HG03045 (cell line): ENCODE measurements around the gene SBF1.

Experiments
- ATAC-seq: cut with Tn5 transposase; IDR thresholded peaks from one replicate; pipeline ENCODE4 v1.9.1; 2021; ENCODE audit warnings: mild to moderate bottlenecking, moderate library complexity; ENCODE audit not compliant: unreplicated experiment

Gene SBF1

GRCh38 chr22:50447576-50448551, 27.0 kb downstream of the SBF1 start:
- ATAC-seq = no peak

DNA sequence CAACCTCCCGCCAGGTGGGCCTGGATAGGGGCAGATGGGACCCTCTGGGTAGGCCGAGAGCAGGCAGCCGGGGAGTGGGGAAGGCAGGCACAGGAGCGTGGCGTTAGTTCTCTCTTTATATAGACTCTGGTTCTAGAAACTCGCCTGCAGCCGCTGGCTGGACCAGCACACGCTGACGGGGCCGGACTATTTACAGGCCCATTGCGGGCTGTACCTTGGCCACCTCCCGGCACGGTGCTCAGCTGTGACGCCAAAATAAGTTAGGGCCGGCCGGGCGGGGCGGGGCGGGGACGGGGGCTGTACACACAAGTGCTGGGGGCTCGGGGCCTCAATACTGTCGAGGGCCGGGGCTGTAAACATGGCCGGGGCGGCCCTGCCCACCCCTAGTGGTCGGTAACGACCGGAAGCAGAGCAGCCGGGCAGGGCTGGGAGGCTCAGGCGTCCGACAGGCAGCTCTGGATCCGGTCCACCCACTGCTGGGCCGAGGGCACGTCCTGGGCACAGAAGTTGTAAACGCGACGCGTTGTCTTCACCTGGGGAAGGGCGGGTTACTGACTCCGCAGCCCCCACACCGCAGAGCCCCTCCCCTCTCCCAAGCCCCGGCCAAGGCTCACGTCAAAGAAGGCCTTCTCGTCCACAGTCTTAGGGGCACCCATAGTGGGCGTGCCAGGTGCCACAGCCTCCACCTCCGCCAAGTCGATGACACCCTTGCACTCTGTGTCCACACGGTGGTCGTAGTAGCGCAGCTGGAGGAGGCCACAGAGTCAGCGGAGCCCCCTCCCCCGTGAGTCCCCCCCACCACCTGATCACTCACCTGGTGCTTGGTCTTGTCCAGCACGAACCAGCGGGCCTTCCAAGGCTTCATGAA, 27.9 kb downstream of the SBF1 start:
- no peak for ATAC-seq

DNA sequence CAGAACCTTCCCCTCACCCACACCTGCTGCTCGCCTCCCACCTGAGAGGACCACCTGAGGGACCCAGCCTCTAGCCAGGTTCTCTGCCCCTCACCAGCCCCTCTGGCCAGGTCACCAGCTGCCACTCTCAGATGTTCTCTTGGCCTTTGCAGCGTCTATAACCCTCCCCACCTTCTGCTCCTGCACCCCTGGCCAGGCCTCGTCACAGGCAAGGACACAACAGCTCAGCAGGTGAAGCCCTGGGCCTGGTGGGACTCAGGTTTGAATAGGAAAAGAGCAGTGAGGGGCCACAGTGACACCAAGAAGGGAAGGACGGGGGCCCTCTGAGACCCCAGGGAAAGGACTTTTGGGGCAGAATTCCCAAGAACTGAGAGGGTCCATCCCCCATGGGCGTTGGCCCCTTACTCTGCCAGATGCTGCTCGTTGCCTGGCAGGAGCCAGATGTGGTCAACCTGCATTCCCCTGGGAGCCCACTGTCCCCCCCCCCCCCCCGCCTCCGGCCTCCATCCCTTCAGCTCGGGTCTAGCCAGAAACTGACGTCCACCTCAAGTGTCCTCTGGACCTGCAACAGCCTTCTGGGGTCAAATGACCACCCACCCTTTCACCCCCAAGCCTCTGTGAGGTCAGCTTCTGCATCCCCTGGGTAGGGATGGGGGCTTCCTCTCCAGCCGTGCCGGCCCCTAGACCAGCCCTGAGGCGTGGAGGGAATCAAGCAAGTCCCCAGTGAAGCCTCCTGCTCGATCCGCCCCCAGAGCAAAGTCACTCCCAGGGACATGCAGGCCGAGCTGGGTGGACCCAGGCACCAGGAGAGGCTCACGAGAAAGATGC, 28.7 kb downstream of the SBF1 start:
- ATAC-seq = no peak

DNA sequence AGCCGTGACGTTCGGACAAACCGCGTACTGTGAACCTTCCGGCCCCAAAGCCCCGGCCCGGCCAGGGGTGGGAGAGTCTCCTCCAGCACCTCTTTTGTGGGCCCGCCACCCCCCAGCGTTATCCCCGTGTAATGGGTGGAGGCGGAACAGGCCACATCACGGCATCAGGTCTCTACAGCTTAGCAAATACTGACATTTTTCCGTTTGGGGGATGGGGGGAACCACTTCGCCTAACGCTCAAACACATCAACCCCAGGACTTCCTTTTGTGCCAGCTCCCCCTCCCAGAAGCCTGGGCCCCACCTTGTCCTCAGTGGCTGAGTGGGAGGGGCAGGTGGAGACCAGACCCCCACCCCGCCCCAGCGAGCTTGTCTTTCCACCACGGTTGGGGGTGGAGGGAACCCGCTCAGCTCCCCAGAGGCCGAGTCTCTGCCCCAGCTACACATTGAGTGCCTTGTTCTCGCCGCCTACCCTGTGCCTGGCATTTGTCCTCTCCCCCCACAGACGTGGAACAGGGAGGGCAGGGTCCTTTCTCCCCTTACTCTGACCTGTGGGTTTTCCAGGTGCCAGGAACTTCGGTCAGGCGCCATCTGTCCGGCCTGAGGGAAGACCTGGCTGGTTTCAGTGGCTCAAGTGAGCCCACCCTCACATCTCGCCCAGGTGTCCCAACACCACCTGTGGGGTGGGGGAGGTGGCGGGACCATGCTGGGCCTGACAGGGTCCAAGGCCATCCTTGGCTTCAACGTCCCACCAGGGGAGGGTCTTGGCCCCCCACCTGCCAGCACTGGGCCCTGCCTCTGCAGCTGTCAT, 29.6 kb downstream of the SBF1 start:
- ATAC-seq = no peak

DNA sequence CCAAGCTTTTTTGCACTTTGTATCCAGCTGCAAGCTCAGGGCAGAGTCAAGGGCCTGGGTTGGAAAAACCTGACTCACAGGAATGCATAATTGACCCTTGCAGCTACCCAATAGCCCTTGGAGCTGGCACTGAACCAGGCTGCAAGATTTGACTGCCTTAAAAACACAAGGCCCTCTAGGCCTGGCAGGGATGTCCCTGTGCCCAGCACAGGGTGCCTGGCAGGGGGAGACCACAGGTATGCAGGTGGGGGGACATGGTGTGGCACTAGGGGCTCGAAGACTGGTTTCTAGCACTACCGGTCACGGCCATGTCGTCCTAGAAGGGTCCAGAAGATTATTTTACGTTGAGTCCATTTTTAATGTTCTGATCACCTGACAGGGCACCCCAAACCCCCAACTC, 30.2 kb downstream of the SBF1 start:
- no peak for ATAC-seq

- ATAC-seq = no peak
Observed at GRCh38 chr22:50443801-50444625, 30.8 kb downstream of the SBF1 start.

- ATAC-seq = no peak
Observed at GRCh38 chr22:50443197-50443596, 31.6 kb downstream of the SBF1 start.

DNA sequence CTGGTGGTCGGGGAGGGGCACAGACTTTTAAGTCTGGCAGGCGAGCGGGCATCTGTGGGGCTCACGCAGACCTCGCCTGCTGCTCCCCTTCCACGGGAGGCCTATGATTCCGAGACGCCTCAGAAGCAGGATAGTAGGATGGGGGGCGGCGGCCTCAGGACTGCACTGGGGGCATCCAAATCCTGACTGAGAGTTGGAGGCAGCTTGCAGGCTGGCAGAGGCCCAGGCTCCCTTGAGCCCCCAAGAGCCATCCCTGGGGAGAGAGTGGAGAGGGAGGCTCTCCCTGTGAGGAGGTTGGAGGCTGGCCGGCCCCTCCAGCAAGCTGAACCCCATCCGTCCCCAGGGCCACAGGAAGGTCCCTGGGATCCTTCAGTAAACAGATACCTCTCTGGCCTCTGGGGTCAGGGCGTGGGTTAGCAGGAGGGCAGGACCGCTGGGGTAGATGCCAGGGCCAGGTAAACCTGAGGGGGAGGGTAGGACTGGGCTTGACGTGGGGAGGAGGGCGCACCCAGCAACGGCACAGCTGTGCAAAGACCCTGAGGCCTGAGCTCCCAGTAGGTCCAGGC, 33.3 kb downstream of the SBF1 start:
- no peak for ATAC-seq

DNA sequence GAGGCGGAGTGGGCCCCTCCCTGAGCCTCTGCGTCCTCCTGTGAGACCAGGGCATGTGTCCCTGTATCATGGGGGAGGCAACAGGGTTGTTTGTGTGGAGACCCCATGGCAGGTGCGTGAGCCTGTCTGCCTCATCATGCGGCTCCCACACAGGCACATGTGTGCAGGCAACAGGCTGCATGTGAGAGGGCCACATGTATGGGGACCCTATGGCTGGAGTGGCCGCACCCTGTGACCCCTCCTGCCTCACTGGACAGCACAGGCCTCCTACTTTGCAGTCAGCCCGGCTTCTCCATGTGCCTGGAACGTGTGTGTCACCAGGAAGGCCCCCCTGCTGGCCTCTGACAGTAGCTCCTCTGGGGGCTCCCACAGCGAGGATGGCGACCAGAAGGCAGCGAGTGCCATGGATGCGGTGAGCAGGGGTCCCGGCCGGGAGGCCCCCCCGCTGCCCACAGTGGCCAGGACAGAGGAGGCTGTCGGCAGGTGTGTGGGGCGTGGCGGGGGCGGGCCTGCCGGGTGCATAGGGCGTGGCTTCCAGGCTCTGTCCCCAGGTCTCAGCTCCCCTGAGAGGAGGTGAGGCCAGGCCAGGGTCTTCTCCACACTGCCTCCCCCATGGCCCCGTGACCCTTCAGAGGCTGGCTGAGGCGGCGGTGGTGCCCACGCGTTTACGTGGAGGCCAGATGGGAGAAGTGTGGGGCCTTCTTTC, 34.1 kb downstream of the SBF1 start:
- no peak for ATAC-seq

GRCh38 chr22:50439871-50440331, 34.9 kb downstream of the SBF1 start:
- ATAC-seq = no peak

- ATAC-seq = no peak
Observed at GRCh38 chr22:50439314-50439870, 35.4 kb downstream of the SBF1 start.

DNA sequence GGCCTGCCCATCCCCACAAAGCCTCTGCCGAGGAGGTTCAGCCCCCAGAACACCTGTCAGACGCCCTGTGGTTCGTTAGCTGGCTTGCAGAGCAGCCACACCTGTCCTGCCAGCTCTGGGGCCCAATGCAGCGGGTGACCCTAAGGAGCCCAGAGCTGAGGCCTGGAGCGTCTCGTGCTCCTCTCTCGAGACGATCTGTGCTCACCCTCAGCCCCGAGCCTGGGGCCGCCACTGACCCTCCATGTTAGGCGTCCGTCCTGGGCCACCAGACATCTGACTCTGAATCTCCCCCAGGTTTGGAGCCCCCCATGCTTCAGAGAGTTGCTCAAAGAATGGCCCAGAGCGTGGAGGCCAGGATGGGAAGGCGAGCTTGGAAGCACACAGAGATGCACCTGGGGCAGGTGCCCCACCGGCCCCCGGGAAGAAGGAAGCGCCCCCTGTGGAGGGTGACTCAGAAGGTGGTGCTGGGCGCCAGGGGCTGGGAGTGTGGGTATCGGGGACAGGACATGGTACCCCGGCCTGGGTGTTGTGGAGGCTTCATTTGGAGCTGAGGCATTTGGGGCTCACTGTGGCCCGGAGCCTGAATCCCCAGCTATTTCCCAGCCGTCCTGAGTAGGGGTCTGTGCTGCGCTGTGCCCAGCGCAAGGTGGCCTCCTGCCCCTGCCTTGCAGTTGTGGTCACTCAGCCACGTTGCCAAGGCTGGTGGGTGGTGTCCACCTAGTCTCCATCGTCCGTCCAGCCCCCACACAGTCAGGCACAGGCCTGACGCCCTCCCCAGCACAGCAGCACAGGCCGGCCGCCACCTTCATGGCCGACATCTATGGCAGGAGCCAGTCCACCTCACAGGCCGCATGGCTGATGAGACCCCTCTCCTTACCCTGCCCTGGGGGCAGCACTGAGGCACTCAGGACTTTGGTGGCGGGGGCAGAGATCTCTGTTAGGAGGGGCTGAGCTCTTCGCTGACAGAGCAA, 36.2 kb downstream of the SBF1 start:
- no peak for ATAC-seq

- no peak for ATAC-seq
Observed at GRCh38 chr22:50437511-50438304, 37.1 kb downstream of the SBF1 start.

GRCh38 chr22:50436841-50437341, 37.9 kb downstream of the SBF1 start:
- ATAC-seq = no peak

DNA sequence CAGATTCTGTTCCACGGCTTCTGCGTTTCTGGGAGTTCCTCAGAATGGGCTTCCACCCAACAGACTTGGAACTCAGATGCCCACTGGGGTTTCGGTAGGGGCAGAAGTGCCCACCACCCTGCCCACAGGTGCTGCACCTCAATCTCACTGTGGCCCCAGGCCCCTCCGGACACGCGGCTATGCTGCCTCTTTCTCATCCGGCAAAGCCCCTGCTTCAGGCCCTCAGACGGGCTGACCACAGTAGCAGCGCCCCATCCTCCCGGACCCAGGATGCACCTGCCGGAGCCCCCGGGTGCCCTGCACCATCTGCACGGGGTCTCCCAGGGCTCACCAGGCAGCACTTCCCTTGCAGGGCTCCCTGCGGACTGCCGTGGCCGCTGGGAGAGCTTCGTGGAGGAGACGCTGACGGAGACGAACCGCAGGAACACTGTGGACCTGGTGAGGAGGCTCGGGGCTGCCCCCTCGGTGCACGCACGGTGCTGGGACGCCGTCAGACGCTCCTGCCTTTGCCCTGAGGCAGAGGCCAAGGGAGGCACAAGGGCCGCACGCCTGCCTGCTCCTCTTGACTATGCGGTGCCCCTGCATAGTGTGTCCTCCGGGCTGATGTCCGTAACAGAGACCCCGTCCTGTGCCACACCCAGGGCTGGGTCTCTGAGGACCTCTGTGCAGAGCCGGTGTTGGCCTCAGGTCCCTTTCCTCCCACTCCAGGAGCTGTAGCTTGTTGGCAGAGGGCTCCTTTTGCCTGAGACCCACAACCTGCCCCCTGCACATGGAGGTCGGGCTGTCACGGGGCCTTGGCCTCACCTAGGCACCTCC, 38.6 kb downstream of the SBF1 start:
- no peak for ATAC-seq
